ENCODE results near the gene OR4X1. TPM values are rescaled to one million over a fixed set of nuclear protein-coding genes. Genes with fewer than 3 reads are reported as not detected.

The OR4X1 gene, protein sequence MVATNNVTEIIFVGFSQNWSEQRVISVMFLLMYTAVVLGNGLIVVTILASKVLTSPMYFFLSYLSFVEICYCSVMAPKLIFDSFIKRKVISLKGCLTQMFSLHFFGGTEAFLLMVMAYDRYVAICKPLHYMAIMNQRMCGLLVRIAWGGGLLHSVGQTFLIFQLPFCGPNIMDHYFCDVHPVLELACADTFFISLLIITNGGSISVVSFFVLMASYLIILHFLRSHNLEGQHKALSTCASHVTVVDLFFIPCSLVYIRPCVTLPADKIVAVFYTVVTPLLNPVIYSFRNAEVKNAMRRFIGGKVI
- not detected in 5 replicates for total RNA-seq (2022; extraction: Qiagen RNA extraction; ENCODE audit: low read depth)

GRCh38 chr11:48263423-48263911 lies at the start of gene OR4X1:
Gene OR4X1 (plus strand): TSS chr11:48263861. CDS start chr11:48263861, 0 bp downstream.

GRCh38 chr11:48216510-48216909 lies 47.2 kb upstream of the OR4X1 start, which contains the start of gene OR4B1:
Gene OR4B1 (plus strand): TSS chr11:48216810. CDS start chr11:48216810, 0 bp downstream.

DNA sequence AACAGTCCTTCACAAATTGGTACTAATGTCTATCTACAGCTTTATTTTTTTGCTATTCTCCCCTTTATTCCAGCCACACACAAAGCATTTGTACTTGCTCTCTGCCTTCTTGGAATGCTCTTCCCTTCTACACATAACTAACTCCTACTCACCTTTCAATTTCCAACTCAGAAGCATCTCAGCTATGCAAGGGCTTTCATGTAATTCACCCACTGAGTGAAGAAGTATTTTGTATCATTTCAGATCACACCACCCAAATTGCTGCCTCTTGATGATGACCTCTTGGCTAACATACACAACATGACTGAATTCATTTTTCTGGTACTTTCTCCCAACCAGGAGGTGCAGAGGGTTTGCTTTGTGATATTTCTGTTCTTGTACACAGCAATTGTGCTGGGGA lies 18.9 kb upstream of the OR4X1 start, which contains the start of gene OR4X2:
OR4X2 (plus strand) TSS at position 301 of the 400 bp plus-strand sequence; CDS start at position 301, 0 bp downstream.

DNA sequence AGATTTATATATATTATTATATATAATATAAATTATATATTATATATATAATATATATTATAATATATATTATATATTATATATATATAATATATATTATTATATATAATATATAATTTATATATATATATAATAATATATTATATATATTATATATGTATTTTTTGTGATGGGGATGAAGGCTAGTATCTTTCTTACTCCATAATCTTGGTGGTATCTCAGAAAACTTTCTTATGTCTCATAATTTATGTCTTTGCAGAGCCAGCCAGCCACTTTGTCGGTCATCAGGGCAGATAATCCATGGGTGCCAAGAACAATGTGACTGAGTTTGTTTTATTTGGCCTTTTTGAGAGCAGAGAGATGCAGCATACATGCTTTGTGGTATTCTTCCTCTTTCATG lies 42.3 kb downstream of the OR4X1 start, which contains the start of gene OR4S1:
OR4S1 (plus strand) TSS at position 301 of the 400 bp plus-strand sequence; CDS start at position 301, 0 bp downstream.

Other genes starting within 250 kb of the OR4X1 start
- gene OR4B1, start 47.1 kb upstream of the OR4X1 start, total RNA-seq (2022; extraction: Qiagen RNA extraction; ENCODE audit: low read depth), result not detected in 5 replicates
- not detected in 5 replicates for gene OR4X2, start 18.8 kb upstream of the OR4X1 start, total RNA-seq (2022; extraction: Qiagen RNA extraction; ENCODE audit: low read depth)
- not detected in 5 replicates for gene OR4S1, start 42.4 kb downstream of the OR4X1 start, total RNA-seq (2022; extraction: Qiagen RNA extraction; ENCODE audit: low read depth)
- gene OR4C3, start 61.1 kb downstream of the OR4X1 start, total RNA-seq (2022; extraction: Qiagen RNA extraction; ENCODE audit: low read depth), result not detected in 5 replicates
- not detected in 5 replicates for gene OR4C5, start 102.6 kb downstream of the OR4X1 start, total RNA-seq (2022; extraction: Qiagen RNA extraction; ENCODE audit: low read depth)
- gene OR4A47, start 224.9 kb downstream of the OR4X1 start, total RNA-seq (2022; extraction: Qiagen RNA extraction; ENCODE audit: low read depth), result not detected in 5 replicates

Data from A549 treated with DMSO at 1 μM for 4 hours (cell line).